GM19328 (cell line): Measurements from ENCODE around the gene ANKDD1B.
"Not testable (repeated sequence)": the region's sequence is repeated elsewhere in the genome, so short reads cannot be mapped to it uniquely, and the experiment has no call there.

ENCODE experiments used
- ATAC-seq: cut with Tn5 transposase; IDR thresholded peaks from one replicate; pipeline ENCODE4 v1.9.1; 2021; ENCODE audit warnings: mild to moderate bottlenecking, moderate library complexity; ENCODE audit not compliant: unreplicated experiment

The ANKDD1B gene

DNA sequence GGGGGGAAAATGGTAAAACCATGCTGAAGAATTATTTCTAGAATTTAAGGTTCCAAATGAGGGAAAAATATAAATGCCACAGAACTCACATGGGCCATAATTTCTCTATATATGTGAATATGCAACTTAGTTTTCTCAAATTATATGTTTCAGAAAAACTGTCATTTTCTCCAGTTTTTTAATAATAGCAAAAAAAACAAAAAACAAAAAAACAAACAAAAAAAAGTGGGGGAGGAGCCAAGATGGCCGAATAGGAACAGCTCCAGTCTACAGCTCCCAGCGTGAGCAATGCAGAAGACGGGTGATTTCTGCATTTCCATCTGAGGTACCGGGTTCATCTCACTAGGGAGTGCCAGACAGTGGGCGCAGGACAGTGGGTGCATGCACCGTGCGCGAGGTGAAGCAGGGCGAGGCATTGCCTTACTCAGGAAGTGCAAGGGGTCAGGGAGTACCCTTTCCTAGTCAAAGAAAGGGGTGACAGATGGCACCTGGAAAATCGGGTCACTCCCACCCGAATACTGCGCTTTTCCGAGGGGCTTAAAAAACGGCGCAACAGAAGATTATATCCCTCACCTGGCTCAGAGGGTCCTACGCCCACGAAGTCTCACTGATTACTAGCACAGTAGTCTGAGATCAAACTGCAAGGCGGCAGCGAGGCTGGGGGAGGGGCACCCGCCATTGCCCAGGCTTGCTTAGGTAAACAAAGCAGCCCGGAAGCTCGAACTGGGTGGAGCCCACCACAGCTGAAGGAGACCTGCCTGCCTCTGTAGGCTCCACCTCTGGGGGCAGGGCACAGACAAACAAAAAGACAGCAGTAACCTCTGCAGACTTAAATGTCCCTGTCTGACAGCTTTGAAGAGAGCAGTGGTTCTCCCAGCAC, 84.5 kb downstream of the ANKDD1B start:
- not testable (repeated sequence) for ATAC-seq

DNA sequence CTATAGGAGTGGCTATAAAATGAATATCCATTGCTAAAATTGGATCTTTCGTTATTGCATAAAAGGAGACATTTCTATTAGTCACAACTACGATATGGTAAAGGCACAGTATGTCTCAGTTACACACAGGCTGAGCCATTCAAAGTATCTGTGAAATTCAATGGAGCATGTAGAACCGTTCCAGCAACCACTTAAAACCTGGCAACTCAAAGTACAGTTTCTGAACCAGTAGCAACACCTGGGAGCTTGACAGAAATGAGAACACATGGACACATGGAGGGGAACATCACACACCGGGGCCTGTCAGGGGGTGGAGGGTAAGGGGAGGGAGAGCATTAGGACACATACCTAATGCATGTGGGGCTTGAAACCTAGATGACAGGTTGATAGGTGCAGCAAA, 90.6 kb downstream of the ANKDD1B start:
- no peak for ATAC-seq

DNA sequence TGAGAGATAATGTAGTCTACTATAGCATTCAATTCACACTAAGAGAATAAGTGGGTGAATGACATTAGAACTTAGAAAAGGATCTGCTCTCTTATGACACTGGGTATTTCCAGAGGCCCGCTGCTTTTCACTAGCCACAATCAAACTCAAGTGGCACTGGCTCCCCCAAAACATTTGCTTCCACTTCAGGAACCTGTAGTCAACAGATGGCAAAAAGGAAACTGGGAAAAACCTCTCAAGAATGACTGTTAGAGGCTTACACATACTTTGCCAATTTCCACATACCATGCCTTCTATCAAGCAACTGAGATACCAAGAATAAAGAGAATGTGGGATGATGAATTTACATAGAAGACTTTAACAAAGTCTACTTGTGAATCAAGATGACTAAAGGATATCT, 94.8 kb downstream of the ANKDD1B start:
- ATAC-seq, result no peak

DNA sequence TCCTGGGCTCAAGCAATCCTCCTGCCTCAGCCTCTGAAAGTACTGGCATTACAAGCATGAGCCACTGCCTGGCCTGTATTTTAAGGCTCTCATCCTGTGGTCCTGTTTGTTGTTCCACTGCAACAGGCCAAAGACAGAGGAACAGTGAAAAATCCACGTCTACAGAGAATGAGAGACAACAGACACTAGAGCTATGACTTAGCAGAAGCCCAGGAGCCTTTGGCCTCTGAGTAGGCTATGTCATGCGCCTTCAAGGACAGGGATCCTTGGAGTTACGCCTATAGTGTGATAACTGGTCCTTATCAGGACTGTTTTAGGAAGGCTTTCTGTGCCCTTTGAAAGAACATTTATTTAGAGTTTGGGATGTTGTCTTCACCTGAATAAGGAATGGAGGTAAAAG, 95.5 kb downstream of the ANKDD1B start:
- no peak for ATAC-seq

DNA sequence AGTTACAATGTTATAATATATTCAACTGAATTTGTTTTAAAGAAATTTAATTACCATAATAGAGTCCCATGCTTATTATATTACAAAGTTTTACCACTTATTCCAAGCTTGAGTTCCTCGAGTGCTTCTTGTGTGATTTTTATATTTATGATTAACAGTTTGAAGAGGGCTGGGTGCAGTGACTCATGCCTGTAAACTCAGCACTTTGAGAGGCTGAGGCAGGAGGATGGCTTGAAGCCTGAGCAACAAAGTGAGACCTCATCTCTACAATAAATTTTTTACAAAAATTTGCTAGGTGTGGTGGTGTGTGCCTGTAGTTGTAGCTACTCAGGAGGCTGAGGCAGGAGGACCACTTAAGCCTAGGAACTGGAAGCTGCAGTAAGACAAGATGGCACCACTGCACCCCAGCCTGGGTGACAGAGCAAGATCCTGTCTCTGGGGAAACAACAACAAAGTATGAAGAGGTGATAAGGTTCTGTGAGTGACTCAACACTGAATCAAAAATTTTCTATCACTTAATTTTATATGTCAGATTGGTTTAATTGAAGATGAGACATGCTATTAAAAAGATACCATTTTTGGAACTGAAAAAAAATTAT, 96.8 kb downstream of the ANKDD1B start:
- ATAC-seq, result no peak

DNA sequence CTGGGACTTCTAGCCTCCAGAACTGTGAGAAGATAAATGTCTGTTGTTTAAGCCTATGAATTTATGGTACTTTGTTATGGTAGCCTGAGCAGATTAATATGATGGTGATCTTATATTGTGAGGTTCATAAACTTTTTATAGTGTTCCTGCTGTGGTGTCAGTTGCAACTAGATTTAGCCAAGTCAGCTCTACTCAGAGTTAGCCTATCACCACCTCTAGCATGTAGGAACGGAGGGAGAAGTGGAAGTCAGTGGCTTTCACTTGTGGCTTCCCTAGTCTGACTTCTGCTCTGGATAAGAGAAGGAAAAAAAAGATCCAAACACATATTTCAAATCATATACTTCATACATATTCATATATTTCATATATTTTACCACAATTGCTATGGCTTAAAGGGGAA, 99.4 kb downstream of the ANKDD1B start:
- no peak for ATAC-seq

DNA sequence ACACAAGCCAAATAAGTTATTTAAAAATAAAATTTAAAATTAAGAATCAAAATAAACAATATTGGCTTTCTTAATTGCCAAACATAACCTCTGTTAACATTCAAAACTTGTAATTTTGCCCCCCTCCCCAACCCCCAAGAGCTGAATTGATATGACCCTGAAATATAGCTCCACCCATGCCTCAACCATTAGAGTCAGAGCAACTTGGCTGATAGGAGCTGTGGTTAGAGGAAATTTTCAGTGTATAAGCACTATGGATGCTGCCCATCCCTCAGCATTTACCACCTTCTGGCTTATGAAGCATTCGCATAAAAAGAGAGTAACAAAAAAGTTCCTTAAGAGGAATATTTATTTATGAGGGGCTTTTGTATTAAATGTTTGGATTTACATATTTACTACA, 99.9 kb downstream of the ANKDD1B start:
- no peak for ATAC-seq

DNA sequence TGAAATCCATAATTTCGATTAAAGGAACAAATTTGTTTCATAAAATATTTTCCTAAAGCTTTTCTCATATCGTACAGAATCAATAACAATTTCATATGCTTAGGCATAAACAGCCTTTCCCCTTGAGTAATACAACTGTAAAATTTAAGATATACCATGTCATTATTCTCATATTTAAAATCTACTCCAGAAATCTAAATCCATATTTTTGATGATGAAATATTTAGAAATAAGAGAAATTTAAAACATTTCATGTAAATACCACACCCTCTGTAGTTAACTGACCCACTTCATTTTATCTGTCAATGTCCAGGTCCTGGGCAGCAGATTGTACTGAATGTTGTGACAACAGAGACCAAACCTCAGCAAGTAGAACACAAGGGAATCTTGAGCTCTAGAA, 100.8 kb downstream of the ANKDD1B start:
- no peak for ATAC-seq

DNA sequence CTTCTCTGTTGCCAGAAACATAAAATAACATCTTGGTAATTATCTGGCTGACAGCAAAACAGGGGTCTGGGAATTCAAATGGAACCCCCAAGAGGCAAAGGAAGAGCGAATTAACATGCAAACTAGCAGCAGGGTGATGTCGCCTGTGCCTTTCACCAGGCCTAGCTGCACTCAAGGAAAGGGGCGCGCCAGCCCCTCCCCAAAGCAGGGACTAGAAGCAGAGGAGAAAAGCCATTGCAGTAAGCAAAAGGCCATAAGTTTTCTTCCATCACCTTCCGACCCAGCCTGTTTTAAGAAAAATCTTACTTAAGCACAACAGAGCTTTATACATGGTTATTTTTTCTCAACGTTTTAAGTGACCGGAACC, 105.4 kb downstream of the ANKDD1B start:
- ATAC-seq, result peak; percentile 8

DNA sequence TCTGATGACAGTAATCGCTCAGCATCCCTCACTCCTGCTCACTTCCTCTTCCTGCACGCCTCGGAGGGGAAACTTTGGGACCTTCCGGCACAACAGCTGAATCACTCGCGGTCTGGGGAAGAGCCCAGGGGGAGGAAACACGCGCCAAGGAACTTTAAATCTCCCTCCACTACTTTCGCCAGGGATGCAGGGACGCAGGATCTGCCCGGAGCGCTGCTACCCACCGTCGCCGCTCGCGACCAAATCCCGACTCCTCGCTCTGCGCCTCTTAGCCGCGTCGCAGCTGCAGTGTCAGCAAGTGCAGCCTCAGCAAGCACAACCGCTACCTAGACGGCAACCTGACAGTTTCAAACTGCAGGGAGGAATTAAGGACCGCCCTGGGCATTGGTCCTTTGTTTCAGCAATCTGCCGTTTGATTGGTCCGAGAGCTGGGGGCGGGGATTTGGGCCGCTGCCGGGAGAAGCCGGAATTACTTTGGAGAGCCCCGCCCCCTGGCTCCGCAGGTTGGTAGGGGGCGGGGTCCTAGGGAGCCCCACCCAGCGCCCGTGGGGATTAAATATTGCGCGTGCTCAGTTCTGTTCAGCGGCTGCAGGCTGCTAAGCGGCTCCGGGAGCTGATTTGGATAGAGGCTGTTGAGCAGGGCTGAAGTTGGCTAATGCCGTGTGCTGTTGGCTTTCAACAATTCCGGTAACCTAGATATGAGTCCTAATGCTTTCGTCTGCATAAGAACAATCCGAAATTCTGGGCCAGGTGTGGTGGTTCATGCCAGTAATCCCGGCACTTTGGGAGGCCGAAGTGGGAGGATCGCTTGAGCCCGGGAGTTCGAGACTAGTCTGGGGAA, 106.0 kb downstream of the ANKDD1B start, which contains the start of gene POC5:
Gene POC5 (minus strand): TSS at position 356 of the 841 bp plus-strand sequence. CDS start 4,500 bp downstream, outside the sequence.
- peak; percentile 97 for ATAC-seq

DNA sequence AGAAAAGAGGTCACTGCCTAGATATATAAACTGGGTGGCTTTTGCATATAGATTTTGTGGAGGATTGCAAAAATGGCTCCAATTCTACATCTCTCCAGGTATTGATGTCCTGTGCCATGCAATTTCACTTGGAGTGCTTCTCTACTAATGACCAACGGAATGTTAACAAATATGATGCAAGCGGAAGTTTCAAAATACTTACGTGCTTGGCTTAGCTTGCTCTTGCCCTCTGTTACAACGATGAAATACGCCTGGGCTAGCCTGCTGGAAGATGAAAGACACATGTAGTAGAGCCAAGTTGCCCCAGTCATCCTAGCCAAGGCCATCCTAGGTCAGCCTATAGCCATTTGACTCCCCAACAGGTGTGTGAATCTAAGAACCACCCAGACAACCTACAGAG, 109.6 kb downstream of the ANKDD1B start:
- ATAC-seq, result no peak
